Adipose tissue (tissue), 3 donors: ENCODE results near the gene CDC42BPB. TPM values are rescaled to one million over a fixed set of nuclear protein-coding genes. Genes with fewer than 3 reads are reported as not detected.
"Not testable (repeated sequence)": the region's sequence is repeated elsewhere in the genome, so short reads cannot be mapped to it uniquely, and the experiment has no call there.

Experiments
- H3K27ac ChIP-seq: one replicate; pipeline ENCODE4 v1.5.1; 2013; ENCODE audit warnings: low read depth, low read length
- WGBS, 3 donors: extraction: QIAGEN DNeasy Blood & Tissue Kit; methylation state at CpG; one replicate each; pipeline ENCODE4 v1.1.7; 2013; 5-methylcytosine and 5-hydroxymethylcytosine counted together
- polyA plus RNA-seq, 3 donors: library from polyadenylated mRNA; stranded (reverse); fragments of 200-250 nt; gene quantifications; one replicate each; pipeline ENCODE4 v1.2.3, GENCODE V29; 2013
- donor health status: healthy with polysubstance abuse.
- donor health status: Bipolar disorder and iron deficiency.
- donor health status: healthy.

Gene CDC42BPB
- polyA plus RNA-seq, 3 donors: 22.8 to 53.5 (median 39.0) TPM

DNA sequence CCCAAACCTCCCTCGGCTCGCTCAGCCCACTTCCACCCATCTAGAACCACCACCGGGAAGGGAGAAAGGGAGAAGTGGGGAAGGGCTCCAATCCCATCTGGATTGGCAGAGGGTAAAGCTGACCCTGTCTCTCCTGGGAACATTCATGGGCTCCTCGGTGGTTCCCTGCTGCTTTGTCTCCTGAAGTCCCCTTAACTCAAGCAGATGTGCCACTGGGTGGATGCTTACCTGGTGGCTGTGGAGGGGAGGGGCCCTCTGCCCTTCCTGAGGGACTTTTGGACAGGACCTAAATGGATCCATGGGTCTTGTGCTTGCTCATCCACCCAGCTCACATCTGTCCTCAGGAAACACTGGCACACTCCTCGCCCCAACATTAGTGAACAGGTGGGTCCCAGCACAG lies 2.2 kb upstream of the CDC42BPB start:
- WGBS, 3 donors: 82 to 85% (median 84%) methylated on average over 5 of the region's 5 CpGs
- no peak overlapping the region for H3K27ac ChIP-seq

DNA sequence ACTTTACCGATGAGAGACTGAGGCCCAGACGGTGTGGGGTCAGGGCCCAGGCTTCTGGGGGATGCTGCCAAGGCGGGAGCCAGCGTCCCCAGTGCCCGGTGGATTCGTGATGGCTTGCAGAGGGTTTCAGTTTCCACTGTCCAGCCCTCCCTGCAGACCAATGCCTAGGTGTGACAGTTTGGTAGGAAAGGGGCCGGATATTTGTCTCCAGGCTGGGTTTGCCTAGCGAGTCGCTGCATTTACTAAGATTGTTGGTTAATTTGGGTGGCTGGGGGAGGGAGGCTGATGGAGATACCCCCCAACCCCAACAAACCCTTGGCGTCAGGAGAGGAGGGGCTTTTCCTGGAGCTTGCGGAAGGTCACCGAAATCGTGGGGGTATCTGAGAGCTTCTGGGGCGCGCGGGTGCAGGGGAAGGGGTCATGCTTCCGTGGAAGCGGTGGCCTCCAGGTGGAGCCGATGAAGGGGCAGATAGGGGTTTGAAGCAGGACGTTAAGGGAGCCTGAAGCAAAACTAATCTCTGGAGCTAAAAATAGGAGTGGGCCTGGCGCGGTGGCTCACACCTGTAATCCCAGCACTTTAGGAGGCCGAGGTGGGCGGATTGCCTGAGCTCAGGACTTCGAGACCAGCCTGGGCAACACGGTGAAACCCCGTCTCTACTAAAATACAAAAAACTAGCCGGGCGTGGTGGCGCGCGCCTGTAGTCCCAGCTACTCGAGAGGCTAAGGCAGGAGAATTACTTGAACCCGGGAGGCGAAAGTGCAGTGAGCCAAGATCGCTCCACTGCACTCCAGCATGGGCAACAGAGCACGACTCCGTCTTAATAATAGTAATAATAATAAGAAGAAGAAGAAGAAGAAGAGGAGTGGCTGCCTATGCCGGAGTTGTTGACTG lies 1.1 kb upstream of the CDC42BPB start:
- WGBS, 3 donors: 49 to 50% (median 50%) methylated on average over 39 of the region's 39 CpGs
- H3K27ac ChIP-seq: no peak overlapping the region

DNA sequence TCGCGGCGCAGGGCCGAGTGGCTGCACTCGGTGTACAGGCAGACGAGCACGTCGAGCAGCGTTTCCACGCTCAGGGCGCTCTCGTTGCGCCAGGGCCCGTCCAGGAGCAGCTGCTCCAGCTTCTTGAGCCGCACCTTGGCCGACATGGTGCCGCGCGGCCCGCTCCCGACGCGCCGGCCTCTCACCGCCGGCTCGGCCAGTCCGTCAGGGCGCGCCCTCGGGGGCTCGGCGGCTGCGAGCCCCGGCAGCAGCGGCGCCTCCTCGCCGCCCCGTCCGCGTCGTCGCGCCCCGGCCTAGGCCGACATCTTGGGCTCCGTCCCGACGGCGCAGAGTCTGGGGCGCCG lies 349 bp downstream of the CDC42BPB start:
- WGBS, 3 donors: 0 to 1% (median 1%) methylated on average over 35 to 53 of the region's 53 CpGs
- peak overlapping the region; percentile 80 for H3K27ac ChIP-seq

DNA sequence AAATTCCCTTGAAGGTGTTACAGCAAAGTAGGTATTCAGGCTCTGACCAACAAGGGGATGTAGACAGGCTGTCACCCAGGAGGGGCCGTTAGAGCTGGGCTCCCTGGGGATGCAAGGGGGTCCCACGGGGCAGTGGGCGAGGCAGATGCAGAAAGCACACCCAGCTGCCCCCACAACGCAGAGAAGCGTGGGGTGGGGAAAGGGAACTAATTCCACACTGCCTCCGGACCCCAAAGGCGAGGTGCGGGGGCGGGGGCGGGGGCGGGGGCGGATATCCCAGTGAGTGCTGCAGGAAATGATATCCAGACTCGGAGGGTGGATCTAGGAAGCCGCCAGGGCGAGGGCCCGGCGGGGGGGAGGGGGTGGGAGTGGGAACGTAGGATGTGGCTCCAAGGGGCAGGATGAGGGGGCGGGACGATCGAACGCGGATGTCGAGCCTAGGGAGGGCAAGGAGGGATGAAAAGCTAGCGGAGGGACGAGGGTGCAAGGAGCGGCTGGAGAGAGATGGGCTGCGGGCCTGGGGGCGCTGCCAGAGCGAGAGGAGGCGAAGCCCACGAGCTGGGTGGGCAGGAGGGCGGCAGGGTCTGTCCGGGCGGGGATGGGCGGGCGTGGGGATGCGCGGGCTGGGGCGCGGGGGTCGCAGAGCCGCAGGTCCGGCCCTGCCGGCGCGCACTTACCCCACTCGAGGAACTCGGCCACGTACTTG lies 874 bp downstream of the CDC42BPB start:
- 1 to 3% (median 2%) methylated on average over 26 to 50 of the region's 50 CpGs for WGBS, 3 donors
- peak overlapping the region; percentile 80 for H3K27ac ChIP-seq

- WGBS, 3 donors: 40 to 61% (median 47%) methylated on average over 8 of the region's 8 CpGs
- H3K27ac ChIP-seq: no peak overlapping the region
Measured at GRCh38 chr14:103055695-103056094, 1.7 kb downstream of the CDC42BPB start.

DNA sequence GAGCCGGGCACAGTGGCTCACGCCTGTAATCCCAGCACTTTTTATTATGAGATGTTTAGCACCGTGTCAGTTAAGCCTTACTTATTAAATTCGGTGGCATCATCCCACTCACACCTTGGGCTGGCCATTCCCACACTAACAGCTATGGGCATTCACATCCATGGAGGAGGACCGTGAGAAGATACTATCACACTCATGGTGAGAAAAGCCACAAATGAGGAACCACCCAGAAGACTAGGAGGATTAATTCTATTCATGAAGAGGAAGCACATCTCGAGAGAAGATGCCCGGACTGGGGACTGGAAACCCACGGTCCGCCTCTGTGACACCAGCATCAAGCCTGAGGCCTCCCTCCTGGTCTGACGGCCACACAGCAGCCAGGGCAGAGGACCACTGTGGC lies 4.9 kb downstream of the CDC42BPB start:
- H3K27ac ChIP-seq: no peak overlapping the region
- WGBS, 3 donors: 58 to 85% (median 66%) methylated on average over 10 of the region's 10 CpGs

- WGBS, 3 donors: 43 to 78% (median 73%) methylated on average over 5 of the region's 5 CpGs
- no peak overlapping the region for H3K27ac ChIP-seq
Measured at GRCh38 chr14:103050935-103051334, 6.4 kb downstream of the CDC42BPB start.

- WGBS, 3 donors: 95 to 98% (median 95%) methylated on average over 8 of the region's 8 CpGs
- H3K27ac ChIP-seq: not testable (repeated sequence)
Measured at GRCh38 chr14:103047453-103047852, 9.9 kb downstream of the CDC42BPB start.

DNA sequence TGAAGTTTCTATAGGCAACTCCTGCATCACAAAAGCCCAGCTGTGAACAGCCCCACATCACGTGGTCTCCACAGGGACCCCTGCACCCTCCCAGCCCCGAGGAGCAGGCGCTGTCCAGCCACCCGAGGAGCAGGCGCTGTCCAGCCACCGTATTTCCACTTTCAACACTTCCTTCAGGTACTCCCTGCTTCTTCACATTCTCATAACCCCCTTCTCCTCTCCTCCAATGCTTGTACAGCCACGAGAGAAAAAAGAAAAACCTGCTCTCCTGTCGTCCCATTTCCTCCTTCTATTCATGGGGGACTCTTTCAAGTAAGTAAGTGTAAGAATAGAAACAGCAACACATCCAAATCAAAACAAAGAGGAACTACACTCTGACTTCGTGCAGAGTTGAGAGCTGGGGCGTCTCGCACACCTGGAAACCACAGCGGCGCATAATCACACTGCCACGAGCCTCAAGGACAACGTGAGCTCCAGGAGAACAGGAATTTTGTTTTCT lies 11.9 kb downstream of the CDC42BPB start:
- WGBS, 3 donors: 8 to 29% (median 25%) methylated on average over 14 to 15 of the region's 15 CpGs

GRCh38 chr14:103043257-103044015 lies 13.9 kb downstream of the CDC42BPB start:
- WGBS, 3 donors: 92 to 96% (median 94%) methylated on average over 8 of the region's 8 CpGs
- H3K27ac ChIP-seq: no peak overlapping the region

More for the DNA sequence above, 11.9 kb downstream of the CDC42BPB start:
- no peak overlapping the region for H3K27ac ChIP-seq

GRCh38 chr14:103041464-103041863 lies 15.9 kb downstream of the CDC42BPB start:
- no peak overlapping the region for H3K27ac ChIP-seq
- 96 to 98% (median 97%) methylated on average over 20 of the region's 20 CpGs for WGBS, 3 donors

DNA sequence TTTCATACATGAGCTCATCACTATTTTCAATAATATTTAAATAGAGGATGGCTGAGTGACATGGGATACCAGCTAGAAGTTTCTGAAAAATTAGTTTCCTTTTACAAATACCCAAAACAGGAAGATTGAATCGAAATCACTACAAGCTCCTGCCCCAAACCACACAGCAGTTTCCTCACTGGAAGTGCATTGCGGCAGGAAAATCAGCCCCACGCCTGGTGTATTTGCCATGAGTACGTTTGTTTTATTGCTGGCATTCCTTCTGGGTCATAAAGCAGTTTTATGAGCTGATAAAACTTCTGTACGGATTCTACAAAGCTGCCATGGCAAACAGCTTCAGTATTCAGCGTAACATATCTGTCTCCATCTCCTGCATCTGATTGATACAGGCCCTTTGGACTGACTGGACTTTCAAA lies 23.7 kb downstream of the CDC42BPB start:
- no peak overlapping the region for H3K27ac ChIP-seq
- 47 to 66% (median 52%) methylated on average over 6 of the region's 6 CpGs for WGBS, 3 donors

- H3K27ac ChIP-seq: no peak overlapping the region
- WGBS, 3 donors: 55 to 87% (median 76%) methylated on average over 9 of the region's 9 CpGs
Measured at GRCh38 chr14:103031956-103032355, 25.4 kb downstream of the CDC42BPB start.

DNA sequence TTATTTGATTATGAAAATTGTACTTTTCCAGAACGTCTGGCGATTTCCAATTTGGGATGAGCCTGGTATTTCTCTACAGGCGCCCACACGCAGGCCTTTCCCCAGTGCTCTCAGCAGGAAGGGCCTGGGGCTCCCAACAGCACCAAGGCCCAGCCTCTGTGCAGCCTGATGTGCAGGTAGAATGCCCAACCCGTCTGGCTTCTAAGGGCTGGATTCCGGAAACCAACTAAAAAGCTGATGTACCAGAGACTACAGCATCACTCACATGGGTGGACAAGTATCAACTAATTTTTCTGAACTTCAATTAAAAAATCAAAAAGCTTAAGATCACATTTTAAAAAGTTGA lies 25.8 kb downstream of the CDC42BPB start:
- WGBS, 3 donors: 62 to 78% (median 70%) methylated on average over 6 of the region's 6 CpGs
- no peak overlapping the region for H3K27ac ChIP-seq

GRCh38 chr14:103030741-103031565 lies 26.4 kb downstream of the CDC42BPB start:
- no peak overlapping the region for H3K27ac ChIP-seq
- 66 to 79% (median 71%) methylated on average over 13 of the region's 13 CpGs for WGBS, 3 donors

DNA sequence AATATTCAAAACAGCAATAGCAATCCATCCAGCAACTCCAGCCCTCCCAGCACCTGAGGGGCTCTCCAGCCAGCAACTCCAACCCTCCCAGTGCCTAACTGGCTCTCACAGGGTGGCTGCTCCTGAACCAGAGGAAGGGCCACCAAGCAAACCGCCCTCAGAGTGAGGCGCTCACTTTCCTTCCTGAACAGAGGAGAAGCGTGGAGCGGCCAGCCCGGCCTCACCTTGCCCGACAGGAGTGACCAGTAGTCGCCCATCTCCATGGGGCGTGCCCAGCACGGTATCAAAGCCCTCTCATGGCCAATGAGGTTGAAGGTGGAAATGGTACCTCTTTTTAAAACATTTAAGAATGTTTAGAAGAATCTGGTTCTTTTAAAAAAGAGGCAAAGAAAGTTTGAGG lies 27.4 kb downstream of the CDC42BPB start:
- WGBS, 3 donors: 92 to 94% (median 93%) methylated on average over 9 of the region's 9 CpGs
- H3K27ac ChIP-seq: no peak overlapping the region

DNA sequence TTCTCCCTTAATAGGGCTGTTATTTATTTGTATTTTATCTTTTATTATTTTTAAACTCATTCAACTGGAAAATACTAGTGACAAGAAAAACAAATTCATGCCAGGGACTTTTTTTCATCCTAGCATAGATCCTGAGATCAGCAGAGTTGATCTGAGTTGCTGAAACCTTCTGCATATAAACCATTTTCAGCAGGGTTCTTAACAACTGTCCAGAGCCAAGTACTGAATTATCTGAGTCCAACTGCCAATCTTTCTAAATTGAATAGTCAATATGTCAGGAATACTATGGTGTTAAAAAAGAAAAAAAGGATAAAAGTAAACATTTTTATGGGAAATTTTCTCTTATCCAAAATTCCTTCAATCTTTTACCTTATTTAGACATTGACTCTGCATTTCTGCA lies 28.6 kb downstream of the CDC42BPB start:
- H3K27ac ChIP-seq: no peak overlapping the region

DNA sequence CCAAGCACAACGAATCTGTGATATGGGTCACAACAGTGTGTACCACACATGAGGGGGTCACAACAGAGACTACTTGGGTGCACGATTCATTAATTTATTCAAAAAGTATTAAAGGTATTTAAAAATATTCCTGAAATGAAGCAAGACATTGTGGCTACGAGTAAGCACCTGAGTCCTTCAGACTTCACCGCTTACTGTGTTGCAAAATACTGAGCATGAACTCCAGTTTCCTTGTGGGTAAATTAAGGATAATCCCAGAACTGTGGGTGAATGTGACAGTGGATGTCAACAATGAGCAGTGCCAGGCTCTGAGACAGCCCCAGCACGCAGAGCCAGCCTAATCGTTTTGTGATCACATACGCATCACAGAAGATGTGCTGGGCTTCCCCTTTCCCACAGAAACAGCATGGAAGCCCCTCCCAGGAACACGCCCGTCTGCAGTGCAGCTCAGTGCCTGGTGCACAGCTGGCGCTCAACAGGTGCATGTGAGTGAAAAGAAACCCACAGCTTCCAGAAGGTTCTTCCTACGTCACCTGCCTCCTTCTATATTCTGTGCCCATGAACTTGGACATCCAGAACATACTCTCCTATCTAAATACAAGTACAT lies 29.1 kb downstream of the CDC42BPB start:
- 74 to 81% (median 79%) methylated on average over 11 of the region's 11 CpGs for WGBS, 3 donors
- H3K27ac ChIP-seq: no peak overlapping the region
